ENCODE data around the gene CACNB1. TPM values are rescaled to one million over a fixed set of nuclear protein-coding genes. Genes with fewer than 3 reads are reported as not detected.

The CACNB1 gene
- total RNA-seq, 6 donors from 2014 or later = 28.8 to 149 (median 34.0) TPM

- Histone ChIP-seq H3K36me3 (peaks cover 14% of the 10 kb centered on the region in 4 donors), H3K4me1 (peaks cover 17 to 59% (median 31%) of the 10 kb centered on the region in 4 donors), H3K9me3 (no peaks in the 10 kb centered on the region), H3K27ac (peak overlapping the region; percentile 36 to 86 (median 62)), H3K4me3 (peak overlapping the region in 3 of 4 donors; percentile 26 to 46 (median 46)), H3K27me3 (peaks cover 0 to 6% (median 0%) of the 10 kb centered on the region in 4 donors)
- TF ChIP-seq EP300 (IDR thresholded peaks at IDR 0.05) (peak in 1 of 4 donors; percentile 14), POLR2AphosphoS5 (IDR thresholded peaks at IDR 0.05) (no peak), POLR2A (IDR thresholded peaks at IDR 0.05) (no peak)
- 44 to 48% methylated on average over 8 of the region's 8 CpGs for WGBS, 2 donors
- DNase-seq = peak in 1 of 2 donors; percentile 71
- ATAC-seq (ENCODE audit: low FRiP score in 2 of 2) = peak; percentile 5 to 27
Measured at GRCh38 chr17:39208893-39209292, 11.4 kb upstream of the CACNB1 start.

GRCh38 chr17:39208136-39208535 is 10.7 kb upstream of the CACNB1 start:
- Histone ChIP-seq H3K4me3 (no peak overlapping the region), H3K27ac (peak overlapping the region in 3 of 4 donors; percentile 1 to 86 (median 83)), H3K27me3 (peaks cover 0 to 6% (median 0%) of the 10 kb centered on the region in 4 donors), H3K36me3 (peaks cover 21 to 22% (median 22%) of the 10 kb centered on the region in 4 donors), H3K4me1 (peaks cover 17 to 54% (median 29%) of the 10 kb centered on the region in 4 donors), H3K9me3 (no peaks in the 10 kb centered on the region)
- WGBS, 2 donors = 39 to 55% methylated on average over 2 to 7 of the region's 7 CpGs
- DNase-seq (peak; percentile 59 to 77), ATAC-seq (ENCODE audit: low FRiP score in 2 of 2) (peak in 1 of 2 donors; percentile 47)
- TF ChIP-seq CTCF (IDR thresholded peaks at IDR 0.05) = no peak
- TF ChIP-seq POLR2AphosphoS5 (IDR thresholded peaks at IDR 0.05) = no peak
- no peak for TF ChIP-seq EP300 (IDR thresholded peaks at IDR 0.05)
- peak in 1 of 4 donors; percentile 49 for TF ChIP-seq POLR2A (IDR thresholded peaks at IDR 0.05)

- Histone ChIP-seq H3K4me3 (no peak overlapping the region), H3K27ac (no peak overlapping the region), H3K9me3 (no peaks in the 10 kb centered on the region), H3K27me3 (peaks cover 0 to 6% (median 0%) of the 10 kb centered on the region in 4 donors), H3K4me1 (peaks cover 31 to 47% (median 35%) of the 10 kb centered on the region in 4 donors), H3K36me3 (peaks cover 38 to 42% (median 40%) of the 10 kb centered on the region in 4 donors)
- 81 to 89% methylated on average over 3 of the region's 3 CpGs for WGBS, 2 donors
- ATAC-seq (ENCODE audit: low FRiP score in 2 of 2) = no peak
- no peak for DNase-seq
- TF ChIP-seq EP300 (IDR thresholded peaks at IDR 0.05) (no peak), POLR2AphosphoS5 (IDR thresholded peaks at IDR 0.05) (no peak), CTCF (IDR thresholded peaks at IDR 0.05) (no peak), POLR2A (IDR thresholded peaks at IDR 0.05) (no peak)
Measured at GRCh38 chr17:39205112-39205526, 7.7 kb upstream of the CACNB1 start.

GRCh38 chr17:39204245-39204644 is 6.8 kb upstream of the CACNB1 start:
- no peak for ATAC-seq (ENCODE audit: low FRiP score in 2 of 2)
- H3K4me1 ChIP-seq = peaks cover 27 to 41% (median 30%) of the 10 kb centered on the region in 4 donors
- WGBS, 2 donors = 83 to 87% methylated on average over 8 of the region's 8 CpGs
- TF ChIP-seq POLR2AphosphoS5 (IDR thresholded peaks at IDR 0.05) (no peak), EP300 (IDR thresholded peaks at IDR 0.05) (no peak), POLR2A (IDR thresholded peaks at IDR 0.05) (no peak), CTCF (IDR thresholded peaks at IDR 0.05) (no peak)
- no peaks in the 10 kb centered on the region for H3K9me3 ChIP-seq
- H3K36me3 ChIP-seq = peaks cover 38 to 42% (median 40%) of the 10 kb centered on the region in 4 donors
- H3K27ac ChIP-seq = no peak overlapping the region
- no peaks in the 10 kb centered on the region for H3K27me3 ChIP-seq
- no peak overlapping the region for H3K4me3 ChIP-seq
- no peak for DNase-seq

GRCh38 chr17:39200957-39201510 is 3.6 kb upstream of the CACNB1 start:
- Histone ChIP-seq H3K36me3 (peaks cover 38 to 42% (median 40%) of the 10 kb centered on the region in 4 donors), H3K4me3 (peak overlapping the region; percentile 57 to 97 (median 86)), H3K9me3 (no peaks in the 10 kb centered on the region), H3K27ac (peak overlapping the region; percentile 95 to 99 (median 98)), H3K4me1 (peaks cover 35 to 54% (median 43%) of the 10 kb centered on the region in 4 donors), H3K27me3 (no peaks in the 10 kb centered on the region)
- DNase-seq = no peak
- 36 to 38% methylated on average over 11 of the region's 11 CpGs for WGBS, 2 donors
- no peak for TF ChIP-seq CTCF (IDR thresholded peaks at IDR 0.05)
- no peak for TF ChIP-seq EP300 (IDR thresholded peaks at IDR 0.05)
- no peak for TF ChIP-seq POLR2AphosphoS5 (IDR thresholded peaks at IDR 0.05)
- no peak for TF ChIP-seq POLR2A (IDR thresholded peaks at IDR 0.05)
- ATAC-seq (ENCODE audit: low FRiP score in 2 of 2) = no peak
